Fibroblast of villous mesenchyme (primary cell): ENCODE results near the gene SPRYD3. TPM values are rescaled to one million over a fixed set of nuclear protein-coding genes. Genes with fewer than 3 reads are reported as not detected.

Experiments used
- DNase-seq: peaks from one replicate; pipeline ENCODE4 v3.0.0-alpha.2; 2010; ENCODE audit warnings: low read depth
- H3K4me3 ChIP-seq: 2 replicates; pipeline ENCODE4 v1.5.1; 2011; ENCODE audit warnings: low read depth, mild to moderate bottlenecking, low read length
- total RNA-seq: library from RNA; depleted of rRNA; stranded (reverse); fragments of >200 nt; gene quantifications from 2 replicates; pipeline ENCODE4 v1.2.3, GENCODE V29; 2012
- TF ChIP-seq, protein P1 (sequence below): IDR thresholded peaks from 2 replicates; pipeline ENCODE4 v1.5.1; 2012; ENCODE audit warnings: low read depth, mild to moderate bottlenecking, low read length; ENCODE audit not compliant: insufficient read depth

The SPRYD3 gene
- total RNA-seq, 1 donor: 19.4 TPM

DNA sequence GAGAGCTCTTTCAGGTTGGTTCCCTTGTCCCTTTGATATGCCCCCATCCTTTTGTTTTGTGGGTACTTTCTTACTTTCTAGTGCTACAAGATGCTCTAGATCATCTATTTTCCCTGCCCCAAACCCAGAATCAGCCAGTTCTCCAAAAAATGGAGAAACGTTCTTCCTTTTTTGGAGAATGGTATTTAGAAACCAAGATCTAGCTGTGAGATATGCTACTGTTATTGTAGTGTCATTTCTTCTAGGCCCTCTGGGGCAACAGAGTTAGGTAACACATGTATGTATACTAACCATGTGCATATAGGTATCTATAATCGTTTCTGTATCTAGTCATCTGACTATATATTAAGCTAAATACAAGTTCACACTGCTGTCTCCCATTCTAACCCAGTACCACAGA, 11.4 kb upstream of the SPRYD3 start:
- no peak overlapping the region for H3K4me3 ChIP-seq
- DNase-seq: no peak
- TF ChIP-seq, protein P1, sequence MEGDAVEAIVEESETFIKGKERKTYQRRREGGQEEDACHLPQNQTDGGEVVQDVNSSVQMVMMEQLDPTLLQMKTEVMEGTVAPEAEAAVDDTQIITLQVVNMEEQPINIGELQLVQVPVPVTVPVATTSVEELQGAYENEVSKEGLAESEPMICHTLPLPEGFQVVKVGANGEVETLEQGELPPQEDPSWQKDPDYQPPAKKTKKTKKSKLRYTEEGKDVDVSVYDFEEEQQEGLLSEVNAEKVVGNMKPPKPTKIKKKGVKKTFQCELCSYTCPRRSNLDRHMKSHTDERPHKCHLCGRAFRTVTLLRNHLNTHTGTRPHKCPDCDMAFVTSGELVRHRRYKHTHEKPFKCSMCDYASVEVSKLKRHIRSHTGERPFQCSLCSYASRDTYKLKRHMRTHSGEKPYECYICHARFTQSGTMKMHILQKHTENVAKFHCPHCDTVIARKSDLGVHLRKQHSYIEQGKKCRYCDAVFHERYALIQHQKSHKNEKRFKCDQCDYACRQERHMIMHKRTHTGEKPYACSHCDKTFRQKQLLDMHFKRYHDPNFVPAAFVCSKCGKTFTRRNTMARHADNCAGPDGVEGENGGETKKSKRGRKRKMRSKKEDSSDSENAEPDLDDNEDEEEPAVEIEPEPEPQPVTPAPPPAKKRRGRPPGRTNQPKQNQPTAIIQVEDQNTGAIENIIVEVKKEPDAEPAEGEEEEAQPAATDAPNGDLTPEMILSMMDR: no peak

DNA sequence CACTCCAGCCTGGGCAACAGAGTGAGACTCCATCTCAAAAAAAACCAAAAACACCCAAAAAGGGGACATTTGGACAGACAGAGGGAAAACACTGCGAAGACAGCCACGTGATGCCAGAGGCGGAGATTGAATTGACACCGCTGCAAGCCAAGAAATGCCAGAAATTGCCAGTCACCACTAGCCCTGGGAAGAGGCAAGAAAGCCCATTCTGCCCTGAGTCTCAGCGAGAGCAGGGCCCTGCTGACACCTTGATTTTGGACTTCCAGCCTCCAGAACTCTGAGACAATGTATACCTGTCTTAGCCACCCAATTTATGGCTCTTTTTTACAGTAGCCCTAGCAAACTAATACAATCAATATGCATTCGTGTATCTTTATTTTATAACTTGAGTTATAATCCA, 10.9 kb upstream of the SPRYD3 start:
- H3K4me3 ChIP-seq: no peak overlapping the region
- TF ChIP-seq, protein P1: no peak
- no peak for DNase-seq

DNA sequence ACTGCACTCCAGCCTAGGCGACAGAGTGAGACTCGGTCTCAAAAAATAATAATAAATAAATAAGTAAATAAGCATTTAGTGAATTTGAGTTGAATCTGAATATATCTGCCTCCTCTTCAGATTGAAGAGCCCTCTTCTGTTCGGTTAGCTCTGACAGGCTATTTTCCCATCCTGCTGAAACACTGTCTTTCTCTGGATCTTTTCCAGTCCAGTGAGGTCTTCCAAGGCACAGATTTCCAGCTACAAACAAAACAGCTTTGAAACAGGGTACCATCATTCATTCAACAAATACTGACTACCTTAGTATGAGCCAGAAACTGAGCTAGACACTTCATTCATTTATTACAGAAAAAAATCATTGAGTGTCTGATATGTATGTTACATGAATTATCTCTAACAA, 7.2 kb upstream of the SPRYD3 start:
- H3K4me3 ChIP-seq: no peak overlapping the region
- TF ChIP-seq, protein P1: no peak
- no peak for DNase-seq

DNA sequence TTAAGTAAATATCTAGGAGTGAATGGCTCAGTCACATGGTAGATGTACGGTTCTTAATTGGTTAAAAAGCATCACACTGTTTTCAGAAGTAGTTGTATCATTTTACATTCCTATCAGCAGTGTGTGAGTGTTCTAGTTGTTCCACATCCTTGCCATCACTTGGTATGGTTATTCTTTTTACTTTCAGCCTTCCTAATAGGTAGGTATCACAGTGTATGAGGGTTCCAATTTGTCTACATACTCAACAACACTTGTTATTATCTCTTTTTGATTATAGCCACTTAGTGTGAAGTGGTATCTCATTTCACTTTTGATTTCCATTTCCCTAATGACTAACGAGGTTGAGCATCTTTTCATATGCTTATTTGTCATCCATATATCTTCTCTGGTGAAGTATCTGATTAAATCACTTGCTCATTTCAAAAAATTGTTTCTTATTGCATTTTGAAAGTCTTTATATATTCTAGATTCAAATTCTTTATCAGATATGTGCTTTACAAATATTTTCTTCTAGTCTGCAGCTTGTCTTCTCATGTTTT, 3.5 kb upstream of the SPRYD3 start:
- TF ChIP-seq, protein P1: no peak
- no peak overlapping the region for H3K4me3 ChIP-seq
- DNase-seq: no peak

DNA sequence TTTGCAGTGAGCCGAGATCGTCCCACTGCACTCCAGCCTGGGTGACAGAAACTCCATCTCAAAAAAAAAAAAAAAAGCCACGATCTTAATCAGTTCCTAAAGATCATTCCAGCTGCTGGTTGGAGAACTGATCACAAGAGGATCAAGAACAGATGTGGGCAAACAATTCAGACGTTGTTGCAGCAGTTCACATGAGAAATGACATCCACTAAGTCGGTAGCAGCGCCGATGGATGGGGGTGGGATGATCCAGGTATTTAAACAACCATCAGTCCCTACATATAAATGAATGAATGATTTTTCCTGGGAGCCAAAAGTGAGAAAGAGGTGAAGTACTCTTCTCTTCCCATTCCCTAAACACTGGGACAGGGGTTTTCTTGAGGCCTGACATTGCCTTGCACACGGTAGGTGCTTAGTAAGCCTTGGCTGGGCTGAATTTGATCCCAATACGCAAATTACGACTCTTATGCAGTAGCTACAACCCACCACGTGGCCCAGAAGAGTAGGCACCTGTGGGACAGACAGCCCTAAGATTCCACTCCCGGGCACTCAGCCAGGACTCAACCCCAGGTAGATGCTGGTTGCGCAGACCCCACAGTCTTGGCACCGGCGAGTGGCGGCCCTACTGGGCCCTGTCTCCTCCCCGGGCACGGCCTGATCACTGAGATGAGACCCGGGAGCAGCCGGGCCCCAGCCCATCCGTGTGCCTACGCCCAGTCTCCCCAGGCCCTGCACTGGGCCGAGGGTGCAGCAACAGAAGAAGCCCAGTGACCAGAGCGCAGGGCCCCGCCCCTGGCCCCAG, 565 bp downstream of the SPRYD3 start:
- peak overlapping the region; percentile 71 for H3K4me3 ChIP-seq
- TF ChIP-seq, protein P1: no peak
- DNase-seq: no peak

DNA sequence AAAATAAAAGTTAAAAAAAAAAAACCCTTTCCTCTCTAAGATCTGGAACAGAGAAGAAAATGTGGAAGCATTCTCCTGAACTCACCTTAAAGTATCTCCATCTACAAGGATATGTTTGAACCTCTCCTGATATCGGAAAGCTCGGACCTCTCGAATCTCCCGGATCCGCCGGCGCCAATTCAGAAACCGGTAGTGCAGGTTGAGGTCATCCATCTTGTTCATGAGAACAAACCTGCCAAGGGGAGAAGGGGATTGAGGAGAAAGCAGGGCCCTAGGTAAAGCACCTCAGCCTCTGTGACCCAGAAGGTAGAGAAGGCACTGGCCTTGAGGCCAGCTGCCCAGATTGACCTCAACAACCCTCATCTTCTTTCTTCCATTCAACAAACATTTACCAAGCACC, 2.2 kb downstream of the SPRYD3 start:
- no peak overlapping the region for H3K4me3 ChIP-seq
- no peak for DNase-seq
- TF ChIP-seq, protein P1: no peak
